Measurements from ENCODE around the gene USP48. TPM values are rescaled to one million over a fixed set of nuclear protein-coding genes. Genes with fewer than 3 reads are reported as not detected.

USP48 gene
- total and polyA plus RNA-seq, 7 donors, result 12.6 to 77.0 (median 47.1) TPM

GRCh38 chr1:21804536-21804935, 21.6 kb upstream of the USP48 start:
- TF ChIP-seq EP300 (IDR thresholded peaks at IDR 0.05) (no peak), POLR2A (IDR thresholded peaks at IDR 0.05) (no peak), POLR2AphosphoS5 (IDR thresholded peaks at IDR 0.05) (no peak)
- TF ChIP-seq, protein P1, sequence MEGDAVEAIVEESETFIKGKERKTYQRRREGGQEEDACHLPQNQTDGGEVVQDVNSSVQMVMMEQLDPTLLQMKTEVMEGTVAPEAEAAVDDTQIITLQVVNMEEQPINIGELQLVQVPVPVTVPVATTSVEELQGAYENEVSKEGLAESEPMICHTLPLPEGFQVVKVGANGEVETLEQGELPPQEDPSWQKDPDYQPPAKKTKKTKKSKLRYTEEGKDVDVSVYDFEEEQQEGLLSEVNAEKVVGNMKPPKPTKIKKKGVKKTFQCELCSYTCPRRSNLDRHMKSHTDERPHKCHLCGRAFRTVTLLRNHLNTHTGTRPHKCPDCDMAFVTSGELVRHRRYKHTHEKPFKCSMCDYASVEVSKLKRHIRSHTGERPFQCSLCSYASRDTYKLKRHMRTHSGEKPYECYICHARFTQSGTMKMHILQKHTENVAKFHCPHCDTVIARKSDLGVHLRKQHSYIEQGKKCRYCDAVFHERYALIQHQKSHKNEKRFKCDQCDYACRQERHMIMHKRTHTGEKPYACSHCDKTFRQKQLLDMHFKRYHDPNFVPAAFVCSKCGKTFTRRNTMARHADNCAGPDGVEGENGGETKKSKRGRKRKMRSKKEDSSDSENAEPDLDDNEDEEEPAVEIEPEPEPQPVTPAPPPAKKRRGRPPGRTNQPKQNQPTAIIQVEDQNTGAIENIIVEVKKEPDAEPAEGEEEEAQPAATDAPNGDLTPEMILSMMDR (IDR thresholded peaks at IDR 0.05), result no peak
- H3K4me1 ChIP-seq, result no peaks in the 10 kb centered on the region
- no peaks in the 10 kb centered on the region for H3K36me3 ChIP-seq
- WGBS, 2 donors, result 90 to 93% methylated on average over 2 of the region's 2 CpGs
- H3K27me3 ChIP-seq, result no peaks in the 10 kb centered on the region
- intact Hi-C loops (cut with DNase I), result no loop called here
- H3K27ac ChIP-seq, result no peak overlapping the region
- H3K4me3 ChIP-seq, result no peak overlapping the region
- DNase-seq, result no peak
- no peaks in the 10 kb centered on the region for H3K9me3 ChIP-seq

DNA sequence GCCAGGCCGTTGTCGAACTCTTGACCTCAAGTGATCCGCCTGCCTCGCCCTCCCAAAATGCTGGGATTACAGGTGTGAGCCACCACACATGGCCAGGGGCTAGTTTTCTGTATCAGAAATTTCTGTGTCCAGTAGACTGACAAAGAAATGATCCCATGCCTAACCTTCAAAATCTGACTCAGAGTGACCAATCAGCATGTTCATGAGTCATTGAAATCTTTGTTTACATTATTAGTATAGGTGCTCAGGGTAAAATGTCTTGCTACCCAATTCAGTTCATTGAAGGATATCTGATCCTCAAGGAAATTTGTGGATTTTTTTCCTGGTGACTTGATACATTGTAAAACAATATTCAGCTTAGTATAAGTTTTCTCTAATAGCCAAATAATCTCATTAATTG, 18.2 kb upstream of the USP48 start:
- H3K27ac ChIP-seq, result no peak overlapping the region
- H3K36me3 ChIP-seq, result no peaks in the 10 kb centered on the region
- no peak for DNase-seq
- no peaks in the 10 kb centered on the region for H3K4me1 ChIP-seq
- TF ChIP-seq EP300 (IDR thresholded peaks at IDR 0.05), result no peak
- no peak for TF ChIP-seq POLR2AphosphoS5 (IDR thresholded peaks at IDR 0.05)
- TF ChIP-seq, protein P1 (IDR thresholded peaks at IDR 0.05), result no peak
- TF ChIP-seq POLR2A (IDR thresholded peaks at IDR 0.05), result no peak
- H3K4me3 ChIP-seq, result no peak overlapping the region
- WGBS, 2 donors, result 95 to 98% methylated on average over 4 of the region's 4 CpGs
- H3K27me3 ChIP-seq, result no peaks in the 10 kb centered on the region
- H3K9me3 ChIP-seq, result no peaks in the 10 kb centered on the region
- intact Hi-C loops (cut with DNase I), result no loop called here

DNA sequence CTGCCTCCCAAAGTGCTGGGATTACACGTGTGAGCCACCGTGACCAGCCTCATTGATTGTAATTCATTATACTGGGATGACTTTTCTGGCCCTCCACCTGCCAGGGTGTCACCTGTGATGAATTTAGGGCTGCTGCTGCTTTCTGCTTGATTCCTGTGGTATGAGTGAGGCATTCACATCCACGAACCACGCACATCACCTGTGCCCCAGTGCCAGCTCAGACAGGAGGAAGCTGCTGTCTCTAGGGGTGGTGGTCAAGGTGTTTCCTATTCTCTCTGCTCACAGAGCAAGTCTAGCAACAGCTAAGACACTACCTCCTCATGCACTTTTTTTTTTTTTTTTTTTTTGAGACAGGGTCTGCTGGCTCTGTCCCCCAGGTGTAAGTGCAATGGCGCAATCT, 16.8 kb upstream of the USP48 start:
- no peaks in the 10 kb centered on the region for H3K27me3 ChIP-seq
- no peaks in the 10 kb centered on the region for H3K36me3 ChIP-seq
- intact Hi-C loops (cut with DNase I), result no loop called here
- no peak overlapping the region for H3K4me3 ChIP-seq
- no peaks in the 10 kb centered on the region for H3K4me1 ChIP-seq
- DNase-seq, result no peak
- peaks cover 0 to 4% (median 0%) of the 10 kb centered on the region in 4 donors for H3K9me3 ChIP-seq
- H3K27ac ChIP-seq, result no peak overlapping the region
- TF ChIP-seq EP300 (IDR thresholded peaks at IDR 0.05) (no peak), POLR2A (IDR thresholded peaks at IDR 0.05) (no peak), POLR2AphosphoS5 (IDR thresholded peaks at IDR 0.05) (no peak)
- TF ChIP-seq, protein P1 (IDR thresholded peaks at IDR 0.05), result no peak
- WGBS, 2 donors, result 71 to 79% methylated on average over 5 of the region's 5 CpGs

DNA sequence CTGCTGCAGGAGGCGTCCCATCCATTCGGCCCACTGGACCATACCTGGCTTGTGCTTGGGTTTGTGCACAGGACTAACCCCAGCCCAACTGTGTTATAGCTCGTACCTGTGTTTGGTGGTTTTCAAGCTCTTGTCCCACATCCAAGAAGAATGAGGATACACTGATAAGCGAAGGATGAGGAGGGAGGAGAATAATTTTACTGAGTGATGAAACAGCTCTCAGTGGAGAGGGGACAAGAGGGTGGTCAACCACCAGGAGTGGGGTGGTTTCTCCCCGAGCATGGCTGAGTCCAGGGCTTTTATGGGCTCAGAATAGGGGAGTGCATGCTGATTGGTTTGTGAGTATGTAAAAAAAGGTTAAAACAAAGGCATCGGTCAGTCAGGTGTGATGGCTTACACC, 12.1 kb upstream of the USP48 start:
- Histone ChIP-seq H3K9me3 (peaks cover 0 to 4% (median 0%) of the 10 kb centered on the region in 4 donors), H3K4me3 (no peak overlapping the region), H3K4me1 (no peaks in the 10 kb centered on the region), H3K27me3 (no peaks in the 10 kb centered on the region), H3K36me3 (no peaks in the 10 kb centered on the region), H3K27ac (no peak overlapping the region)
- intact Hi-C loops (cut with DNase I), result no loop called here
- WGBS, 2 donors, result 94 to 96% methylated on average over 6 of the region's 6 CpGs
- DNase-seq, result no peak
- TF ChIP-seq EP300 (IDR thresholded peaks at IDR 0.05) (no peak), POLR2AphosphoS5 (IDR thresholded peaks at IDR 0.05) (no peak), POLR2A (IDR thresholded peaks at IDR 0.05) (no peak)
- TF ChIP-seq, protein P1 (IDR thresholded peaks at IDR 0.05), result no peak

- Histone ChIP-seq H3K4me3 (no peak overlapping the region), H3K27ac (no peak overlapping the region), H3K4me1 (no peaks in the 10 kb centered on the region), H3K36me3 (no peaks in the 10 kb centered on the region), H3K27me3 (no peaks in the 10 kb centered on the region), H3K9me3 (peaks cover 0 to 4% (median 0%) of the 10 kb centered on the region in 4 donors)
- TF ChIP-seq EP300 (IDR thresholded peaks at IDR 0.05) (no peak), POLR2A (IDR thresholded peaks at IDR 0.05) (no peak), POLR2AphosphoS5 (IDR thresholded peaks at IDR 0.05) (no peak)
- TF ChIP-seq, protein P1 (IDR thresholded peaks at IDR 0.05), result no peak
- 92 to 95% methylated on average over 2 of the region's 2 CpGs for WGBS, 2 donors
- intact Hi-C loops (cut with DNase I), result no loop called here
- DNase-seq, result no peak
Observed at GRCh38 chr1:21794656-21795055, 11.7 kb upstream of the USP48 start.
